Activated CD4-positive, CD25-positive, alpha-beta regulatory T cell (primary cell): ENCODE data around the gene ZDHHC6.
"Not testable (repeated sequence)": the region's sequence is repeated elsewhere in the genome, so short reads cannot be mapped to it uniquely, and the experiment has no call there.

Experiments
- DNase-seq, 4 experiments: peaks; one replicate each; lab custom pipeline; 2025; lab: John Stamatoyannopoulos, UW

The ZDHHC6 gene

DNA sequence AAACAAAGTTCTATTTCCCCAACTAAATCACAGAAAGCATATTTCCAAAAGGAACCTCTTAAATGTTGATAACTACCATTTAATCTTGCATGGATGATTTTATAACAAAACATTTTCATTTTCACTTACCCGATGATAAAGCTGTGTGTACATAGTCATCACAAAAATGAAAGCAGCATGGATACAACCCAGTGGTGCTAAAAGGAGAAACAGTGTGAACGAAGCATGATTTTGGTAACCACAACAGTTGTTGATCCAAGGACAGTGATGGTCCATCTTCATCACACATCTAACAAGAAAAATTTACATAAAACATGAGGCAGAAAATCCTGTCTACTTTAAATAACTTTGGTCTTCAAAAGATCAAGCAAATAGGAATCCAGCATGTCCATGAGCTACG, 4.7 kb downstream of the ZDHHC6 start:
- DNase-seq: no peak

DNA sequence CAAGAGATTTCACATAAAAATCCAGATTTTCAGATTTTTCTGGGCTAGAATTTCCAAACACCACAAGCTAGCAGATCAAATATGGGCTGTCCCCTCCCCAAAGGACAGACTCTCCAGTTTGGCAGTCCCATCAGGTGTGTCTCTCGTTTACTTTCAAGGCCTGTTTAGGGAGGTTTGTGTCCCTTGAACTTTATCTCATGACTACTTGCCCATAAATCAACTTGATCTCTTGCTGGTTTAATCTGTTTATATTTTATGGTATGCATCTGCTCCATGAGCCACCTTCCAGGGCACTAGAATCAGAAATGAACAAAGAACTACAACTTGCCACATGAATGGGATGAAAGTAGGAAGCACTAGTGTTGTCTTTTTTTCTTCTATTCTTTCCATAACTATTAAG, 5.2 kb downstream of the ZDHHC6 start:
- DNase-seq: no peak

DNA sequence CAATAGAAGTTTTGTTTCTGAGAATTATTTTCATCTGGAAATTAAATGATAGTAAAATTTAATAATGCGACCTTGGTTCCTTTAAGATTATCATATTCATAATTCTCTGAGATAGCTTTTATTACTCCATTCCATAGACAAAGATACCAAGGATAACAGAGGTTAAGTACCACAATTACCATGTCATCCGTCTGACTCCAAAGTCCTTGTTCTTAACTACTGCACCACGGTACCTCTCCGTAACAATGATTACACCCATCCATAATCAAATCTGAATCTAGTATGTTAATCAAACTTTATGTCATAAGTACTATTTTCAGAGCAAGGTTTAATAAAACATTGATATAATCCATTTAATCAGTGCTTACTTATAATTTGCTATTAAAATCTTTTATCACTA, 8.4 kb downstream of the ZDHHC6 start:
- no peak for DNase-seq

DNA sequence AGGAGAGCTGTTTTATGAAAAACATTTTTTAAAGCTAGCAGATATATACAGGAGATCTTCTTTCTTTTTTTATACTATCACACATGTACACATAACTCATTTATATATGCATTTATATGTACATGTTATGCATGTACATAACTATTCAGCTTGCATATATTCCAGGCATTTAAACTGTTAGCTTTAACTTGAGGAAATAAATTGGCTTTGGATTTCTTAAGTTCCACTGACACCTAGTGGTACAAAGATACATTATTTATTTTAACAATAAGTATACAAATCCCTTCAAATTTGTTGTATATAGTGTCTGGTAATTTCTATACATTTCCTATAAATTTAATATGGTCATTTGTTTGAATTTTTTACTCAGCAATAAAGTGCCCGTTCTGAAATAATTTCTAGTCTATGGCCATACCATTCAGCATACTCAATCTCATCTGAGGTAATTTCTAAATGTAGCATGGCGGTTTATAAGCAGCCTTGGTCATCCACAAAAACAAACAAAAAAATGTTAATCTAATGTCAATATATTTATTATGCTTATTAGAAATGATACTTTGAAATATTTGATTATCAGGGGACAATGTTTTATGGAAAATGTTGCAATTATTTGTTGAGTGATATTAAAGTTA, 11.6 kb downstream of the ZDHHC6 start:
- no peak for DNase-seq

DNA sequence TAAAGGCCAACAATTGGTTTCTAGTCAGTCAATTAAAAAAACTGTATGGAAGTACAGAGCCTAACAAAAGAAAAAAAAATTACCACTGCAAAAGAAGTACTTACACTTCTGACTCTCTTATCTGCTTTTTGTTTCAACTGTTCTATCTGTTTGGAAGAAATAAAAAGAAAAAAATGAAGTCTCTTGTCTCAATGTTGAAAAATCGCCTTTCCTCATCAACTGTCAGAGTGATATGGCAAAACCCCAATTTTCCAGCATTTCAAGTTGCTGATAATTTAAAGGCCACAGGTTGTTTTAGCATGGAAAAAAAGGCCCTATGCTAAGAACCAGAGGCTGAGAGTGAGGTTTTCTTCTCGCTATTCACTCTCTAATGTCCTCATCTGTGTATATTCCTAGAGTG, 13.6 kb downstream of the ZDHHC6 start:
- no peak for DNase-seq

DNA sequence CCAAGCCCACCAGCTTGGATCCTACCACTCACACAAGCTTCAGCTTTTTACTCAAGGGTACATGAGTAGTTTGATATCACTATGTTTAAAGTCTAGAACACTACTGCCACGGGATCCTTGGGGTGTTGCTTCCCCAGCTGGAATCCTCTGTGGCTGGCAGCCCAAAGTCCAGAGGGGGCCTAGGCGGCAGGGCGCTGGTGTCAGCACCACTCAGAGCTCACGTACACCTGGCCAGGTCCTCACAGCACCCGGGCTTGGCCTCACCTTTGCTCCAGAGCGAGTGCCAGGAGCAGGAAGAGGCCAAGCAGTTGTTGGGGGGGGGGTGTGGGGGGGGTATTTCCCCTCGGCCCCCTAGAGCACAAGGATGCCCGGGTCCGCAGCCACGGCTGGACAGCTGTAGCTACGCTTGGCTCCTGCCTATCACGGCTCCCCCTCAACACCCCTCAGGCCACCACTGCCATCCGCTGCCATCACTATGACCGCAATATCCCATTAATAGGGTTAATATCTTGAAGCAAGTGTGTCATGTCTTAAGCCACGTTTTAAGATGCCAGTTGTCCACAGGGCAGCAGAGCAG, 17.0 kb downstream of the ZDHHC6 start:
- no peak for DNase-seq

DNA sequence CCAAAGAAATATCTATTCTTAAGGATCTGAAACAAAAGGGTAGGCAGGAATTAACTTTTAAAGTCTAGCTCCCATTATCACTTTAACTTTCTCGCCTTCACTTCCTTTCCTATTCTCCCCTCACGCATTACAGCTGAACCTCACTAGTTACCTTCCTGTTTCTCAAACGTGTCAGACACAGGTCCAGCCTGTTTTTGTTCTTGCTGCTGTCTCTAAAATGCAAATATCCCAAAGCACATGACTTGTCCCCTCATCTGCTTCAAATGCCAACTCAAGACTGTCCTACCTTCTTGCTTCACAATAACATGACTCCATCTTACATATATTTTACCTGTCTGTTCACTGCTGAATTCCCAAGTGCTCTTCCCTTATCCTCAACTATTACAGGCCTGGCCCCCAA, 17.6 kb downstream of the ZDHHC6 start:
- DNase-seq: no peak

DNA sequence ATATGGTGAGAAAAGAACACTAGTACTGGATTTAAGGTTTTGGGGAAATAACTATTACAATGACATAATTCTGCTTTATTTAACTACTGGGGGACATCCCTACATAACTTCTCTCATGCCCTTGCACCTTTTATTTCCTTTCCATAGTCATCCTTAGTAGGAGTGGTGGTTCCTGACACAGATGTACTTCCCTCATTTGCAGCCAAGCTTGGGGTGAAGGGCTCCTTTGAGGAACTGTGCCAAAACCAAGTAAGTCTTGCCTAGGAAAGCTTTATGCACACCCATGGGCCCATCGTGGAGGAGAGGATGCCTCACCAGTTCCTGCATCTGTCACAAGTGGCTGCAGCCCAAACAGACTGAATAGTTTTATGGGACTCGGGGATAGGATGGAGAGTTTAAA, 20.6 kb downstream of the ZDHHC6 start:
- no peak for DNase-seq

DNA sequence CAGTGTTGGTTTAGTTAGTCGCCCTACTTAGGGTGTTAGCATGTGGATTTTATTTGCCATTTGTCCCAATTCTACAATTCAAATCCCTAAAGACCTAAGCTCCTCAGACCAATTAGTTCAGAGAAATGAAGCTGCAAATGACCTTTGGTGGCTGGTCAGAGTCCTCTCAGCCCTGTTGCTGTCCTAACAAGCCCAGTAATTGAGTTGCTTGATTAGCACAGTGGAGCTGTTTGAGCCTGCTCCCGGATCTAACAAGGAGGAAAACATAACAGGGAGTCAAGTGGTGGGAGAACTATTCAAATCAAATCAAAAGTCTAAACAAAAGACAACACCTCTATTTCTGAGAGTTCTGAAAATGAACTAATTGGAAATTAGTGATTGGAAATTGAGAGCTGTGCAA, 22.1 kb downstream of the ZDHHC6 start:
- no peak for DNase-seq

DNA sequence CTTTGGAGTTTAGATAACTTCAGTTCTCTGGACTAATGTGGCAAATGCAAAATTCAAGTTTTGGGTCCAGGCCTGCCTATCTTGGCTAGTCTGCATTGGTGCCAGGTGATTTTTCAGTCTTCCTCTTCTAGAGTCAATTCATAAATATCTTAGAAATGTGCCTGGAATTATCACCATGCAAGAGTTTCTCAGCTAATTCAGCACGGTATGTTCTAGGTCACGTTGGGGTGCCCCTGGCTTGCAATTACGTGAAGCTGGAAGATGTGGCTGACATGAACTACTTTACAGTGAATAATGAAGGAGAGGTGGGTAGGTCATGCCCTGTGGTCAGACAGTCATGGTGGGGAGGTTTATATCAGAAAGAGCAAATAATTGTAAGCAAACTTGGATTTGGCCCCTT, 25.0 kb downstream of the ZDHHC6 start:
- DNase-seq: no peak

DNA sequence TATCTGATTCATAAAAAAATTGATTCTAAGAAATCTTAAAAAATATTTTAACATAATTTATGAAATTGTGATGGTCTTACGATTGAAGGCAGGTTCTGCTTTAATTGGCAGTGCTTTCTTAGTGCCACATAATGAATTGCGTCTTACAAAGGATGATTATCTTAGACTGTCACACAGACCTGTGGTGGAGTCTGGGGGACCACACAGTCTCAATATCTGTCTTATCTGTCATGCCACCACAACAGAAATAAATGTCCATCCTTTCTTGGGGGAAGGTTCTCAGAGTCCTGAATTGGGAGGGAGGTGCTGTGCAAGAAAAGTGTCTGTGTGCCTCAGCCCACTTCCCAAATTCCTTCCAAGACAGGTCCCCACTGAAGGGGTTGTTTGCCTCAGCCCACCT, 34.0 kb downstream of the ZDHHC6 start:
- DNase-seq: no peak

DNA sequence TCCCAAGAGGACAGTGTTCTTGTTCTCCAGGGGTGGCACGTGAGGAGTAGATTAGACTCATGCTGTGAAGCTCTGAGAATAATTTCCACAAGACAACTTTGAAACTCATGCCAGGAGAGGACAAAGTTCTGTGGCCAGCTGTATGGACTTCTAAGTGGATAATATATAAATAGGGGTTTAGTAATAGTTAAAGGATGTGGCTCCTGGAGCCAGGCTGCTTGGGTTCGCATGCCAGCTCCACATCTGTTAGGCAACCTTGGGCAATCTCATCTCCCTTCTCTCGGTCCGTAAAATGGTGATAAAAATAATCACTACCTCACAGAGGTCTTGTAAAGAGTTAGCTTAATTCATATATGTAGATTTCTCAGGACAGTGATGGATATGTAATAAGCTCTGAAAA, 37.0 kb downstream of the ZDHHC6 start:
- DNase-seq: no peak

DNA sequence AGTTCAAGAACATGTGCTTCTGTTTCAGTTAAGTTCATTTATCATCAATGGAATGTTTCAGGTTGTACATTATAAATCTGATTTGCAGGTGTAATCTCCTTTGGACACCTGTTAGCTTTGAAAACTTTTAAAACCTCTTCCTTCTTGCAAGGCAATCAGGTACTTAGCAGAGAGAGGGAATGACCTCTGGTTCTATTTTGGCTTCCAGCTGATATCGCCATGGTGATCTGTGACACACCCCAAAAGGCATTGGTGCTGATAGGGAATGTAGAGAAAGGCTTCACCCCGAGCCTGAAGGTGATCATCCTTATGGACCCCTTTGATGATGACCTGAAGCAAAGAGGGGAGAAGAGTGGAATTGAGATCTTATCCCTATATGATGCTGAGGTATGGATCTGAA, 37.4 kb downstream of the ZDHHC6 start:
- no peak for DNase-seq

DNA sequence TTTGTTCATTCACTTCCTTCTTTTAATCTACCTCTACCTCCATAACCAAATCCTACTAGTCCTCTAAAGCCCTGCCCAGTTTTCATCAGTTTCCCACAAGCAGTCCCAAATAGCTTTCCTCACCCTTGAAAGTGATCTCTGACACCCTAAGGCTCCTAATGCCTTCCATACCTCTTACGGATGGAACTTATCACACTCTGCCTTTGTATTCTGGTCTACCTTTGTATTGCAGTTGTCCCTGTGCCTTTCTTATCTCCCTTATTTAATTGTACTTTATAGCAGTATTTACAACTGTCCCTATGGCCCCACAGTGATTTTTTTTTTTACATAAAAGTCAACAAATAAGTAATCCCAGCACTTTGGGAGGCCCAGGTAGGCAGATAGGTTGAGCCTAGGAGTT, 39.0 kb downstream of the ZDHHC6 start:
- DNase-seq: no peak

DNA sequence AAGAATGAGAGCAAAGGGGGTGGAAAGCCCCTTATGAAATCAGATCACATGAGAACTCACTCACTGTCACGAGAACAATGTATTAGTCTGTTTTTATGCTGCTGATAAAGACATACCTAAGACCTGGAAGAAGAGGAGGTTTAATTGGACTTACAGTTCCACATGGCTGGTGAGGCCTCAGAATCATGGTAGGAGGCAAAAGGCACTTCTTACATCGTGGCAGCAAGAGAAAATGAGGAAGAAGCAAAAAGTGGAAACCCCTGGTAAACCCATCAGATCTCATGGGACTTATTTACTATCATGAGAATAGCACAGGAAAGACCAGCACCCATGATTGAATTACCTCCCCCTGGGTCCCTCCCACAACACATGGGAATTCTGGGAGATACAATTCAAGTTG, 39.9 kb downstream of the ZDHHC6 start:
- not testable (repeated sequence) for DNase-seq

DNA sequence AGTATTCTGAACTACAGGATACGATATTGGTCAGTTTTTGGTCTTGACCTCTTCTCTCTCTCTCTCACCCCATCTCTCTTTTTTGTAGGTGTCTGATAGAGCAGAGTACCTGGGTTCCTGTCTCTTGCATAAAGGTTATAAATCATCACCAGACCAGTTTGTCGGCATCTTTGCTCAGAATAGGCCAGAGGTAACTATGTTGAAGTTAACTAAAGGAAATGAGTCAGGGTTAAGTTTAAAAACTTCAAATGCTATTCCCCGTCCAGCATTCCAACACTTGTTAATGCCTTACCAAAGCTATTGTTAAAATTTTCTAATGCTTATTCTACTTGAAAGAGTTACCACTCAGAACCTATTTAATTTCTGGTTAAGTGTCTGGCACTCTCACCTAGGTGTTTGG, 42.1 kb downstream of the ZDHHC6 start:
- DNase-seq: no peak

DNA sequence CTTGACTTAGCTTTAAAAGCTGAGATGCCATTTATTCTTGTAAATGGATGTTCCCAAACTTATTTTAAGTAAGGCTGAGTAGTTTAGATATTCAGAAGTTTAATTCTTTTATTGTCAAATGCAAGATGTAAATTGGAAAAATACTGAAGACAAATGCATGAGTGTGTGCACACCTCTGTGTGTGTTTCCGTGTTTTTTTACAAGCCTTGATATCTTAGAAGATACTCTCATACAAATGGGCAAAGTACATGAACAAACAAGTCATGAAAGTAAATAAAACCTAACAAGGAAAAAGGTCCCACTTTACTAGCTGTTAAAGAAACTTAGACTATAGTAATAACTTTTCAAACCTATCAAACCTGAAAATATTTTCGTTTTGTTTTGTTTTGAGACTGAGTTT, 43.8 kb downstream of the ZDHHC6 start:
- no peak for DNase-seq

DNA sequence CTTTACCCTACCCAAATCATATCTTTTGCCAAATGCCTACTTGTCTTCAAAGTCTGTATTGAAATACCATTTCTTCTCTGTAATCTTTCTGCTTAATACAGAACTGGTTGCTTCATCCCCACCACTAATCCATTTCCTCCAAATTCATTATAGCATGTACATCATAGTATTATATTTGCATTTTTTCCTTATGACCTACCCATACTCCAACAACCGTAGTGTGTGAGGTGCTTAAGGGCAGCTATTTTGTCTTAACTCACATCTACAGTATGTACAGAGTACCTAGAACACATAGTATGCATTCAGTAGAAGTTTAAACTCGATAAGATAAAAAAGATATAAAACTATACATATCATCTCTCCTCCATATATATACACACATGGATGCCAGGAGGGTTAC, 49.1 kb downstream of the ZDHHC6 start:
- no peak for DNase-seq

DNA sequence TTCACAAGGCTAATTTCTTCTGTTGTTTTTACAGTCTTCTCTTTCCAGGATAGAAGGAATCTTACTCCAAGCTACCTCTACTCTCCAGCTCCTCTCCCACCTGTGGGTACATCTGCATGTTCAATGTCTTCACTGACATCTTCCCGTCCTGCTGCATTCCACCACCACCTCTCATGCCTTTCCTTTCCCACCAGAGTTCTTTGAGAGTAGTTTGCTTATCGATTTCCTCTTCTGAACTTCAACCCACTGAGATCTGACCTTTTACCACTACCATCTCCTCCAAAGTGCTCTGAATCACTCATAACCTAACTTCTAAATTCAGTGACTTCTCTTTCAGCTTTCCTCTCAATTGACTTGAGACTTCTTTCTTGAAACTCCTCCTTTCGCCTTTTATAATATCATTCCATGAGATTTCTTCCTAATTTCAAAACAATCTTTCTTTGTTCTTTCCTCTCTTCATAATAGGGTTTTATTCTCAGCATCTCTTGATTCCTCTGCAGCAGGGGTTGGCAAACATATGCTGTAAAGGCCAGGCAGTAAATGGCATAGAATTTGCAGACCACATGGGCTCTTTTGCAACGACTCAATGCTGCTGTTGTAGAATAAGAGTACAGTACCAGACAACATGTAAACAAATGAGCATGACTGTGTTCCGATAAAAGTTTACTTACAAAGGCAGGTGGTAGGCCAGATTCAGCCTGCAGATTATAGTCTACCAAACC, 50.7 kb downstream of the ZDHHC6 start:
- no peak for DNase-seq

DNA sequence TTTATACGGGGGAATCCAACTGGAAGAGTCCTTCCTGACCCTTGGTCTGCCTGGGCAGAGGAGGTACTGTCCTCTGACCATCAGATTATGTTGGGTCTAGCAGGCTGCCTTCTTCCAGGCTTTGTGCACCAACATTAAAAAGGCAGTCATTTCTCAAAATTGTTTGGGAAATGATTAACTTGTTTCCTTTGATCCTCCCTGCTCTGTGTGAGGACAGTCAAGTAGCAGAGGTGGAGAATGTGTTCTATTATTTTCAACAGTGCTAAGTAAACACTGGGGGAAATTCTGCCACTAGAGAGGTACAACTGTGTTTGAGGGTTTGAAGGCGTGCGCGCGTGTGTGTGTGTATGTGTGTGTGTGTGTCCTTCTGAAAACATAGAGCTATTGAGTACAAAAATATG, 52.2 kb downstream of the ZDHHC6 start:
- no peak for DNase-seq

DNA sequence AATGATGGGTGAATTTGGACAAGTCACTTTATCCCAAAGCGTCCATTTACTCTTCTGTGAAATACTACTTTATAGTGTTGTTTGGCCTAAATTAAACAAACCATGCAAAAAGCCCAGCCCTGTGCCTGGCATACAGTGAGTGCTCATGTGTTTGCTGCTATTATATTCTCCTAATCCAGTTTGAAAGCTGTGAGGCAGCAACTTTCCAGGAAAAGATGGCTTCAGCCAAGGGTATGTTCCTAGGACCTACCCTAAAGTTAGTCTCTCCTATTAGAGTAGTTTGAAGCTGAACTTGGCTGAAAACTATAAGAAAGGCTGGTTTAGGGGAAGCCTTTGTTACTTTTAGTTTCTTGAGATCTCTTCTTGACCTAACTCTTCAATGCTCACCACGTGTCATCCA, 52.9 kb downstream of the ZDHHC6 start:
- DNase-seq: no peak

DNA sequence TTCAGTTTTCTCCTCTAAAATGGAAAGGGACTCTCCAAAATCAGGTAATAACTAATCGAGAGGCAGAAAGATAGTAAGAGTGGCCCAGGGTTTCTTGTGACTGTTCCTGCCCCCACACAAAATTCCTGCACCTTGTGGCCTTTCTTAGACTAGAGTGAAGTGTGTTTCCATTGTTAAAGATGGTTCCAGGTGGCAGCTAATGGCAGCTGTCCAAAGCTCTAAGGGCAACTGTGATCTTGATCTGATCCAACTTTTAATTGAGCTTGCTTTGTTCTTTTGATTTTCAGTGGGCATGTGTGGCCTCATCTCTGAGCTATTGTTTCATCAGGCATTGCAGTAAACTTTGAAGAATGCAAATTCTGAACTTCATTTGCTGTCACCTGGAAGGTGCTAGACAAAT, 53.4 kb downstream of the ZDHHC6 start:
- no peak for DNase-seq

DNA sequence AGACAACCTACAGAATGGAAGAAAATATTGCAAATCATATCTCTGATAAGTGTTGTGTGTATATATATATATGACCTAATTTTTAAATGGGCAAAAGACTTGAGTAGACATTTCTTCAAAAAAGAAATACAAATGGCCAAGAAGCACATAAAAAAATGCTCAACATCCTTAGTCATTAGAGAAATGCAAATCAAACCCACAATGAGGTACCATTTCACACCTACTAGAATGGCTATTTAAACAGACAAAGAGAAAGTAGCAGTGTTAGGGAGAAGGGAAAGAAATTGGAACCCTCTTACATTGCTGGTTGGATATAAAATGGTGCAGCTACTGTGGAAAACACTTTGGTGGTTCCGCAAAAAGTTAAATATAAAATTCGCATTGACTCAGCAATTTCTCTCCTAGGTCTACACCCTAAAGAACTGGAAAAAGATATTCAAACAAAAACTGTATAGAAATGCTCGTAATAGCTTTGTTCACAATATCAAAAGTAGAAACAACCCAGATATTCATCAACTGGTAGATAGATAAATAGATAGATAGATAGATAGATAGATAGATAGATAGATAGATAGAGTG, 56.5 kb downstream of the ZDHHC6 start:
- no peak for DNase-seq
